ENCODE data around the gene RUNX2. TPM values are rescaled to one million over a fixed set of nuclear protein-coding genes. Genes with fewer than 3 reads are reported as not detected.

The RUNX2 gene
- total RNA-seq, 4 donors from 2014 or later, result 0.78 to 2.0 (median 0.94) TPM

- H3K4me3 ChIP-seq, result no peak overlapping the region
- no peak overlapping the region for H3K27ac ChIP-seq
- peaks cover 4 to 20% of the 10 kb centered on the region in 2 donors for H3K4me1 ChIP-seq
- in situ Hi-C loops (cut with MboI; ENCODE audit: low sequenced_read_pairs in 4 of 4), result no loop called here
- ATAC-seq, result no peak
- no peaks in the 10 kb centered on the region for H3K27me3 ChIP-seq
- H3K36me3 ChIP-seq, result no peaks in the 10 kb centered on the region
- no peak for DNase-seq
- intact Hi-C loops (cut with DNase I; ENCODE audit: low total_unique reads), result no loop called here
- TF ChIP-seq CTCF (IDR thresholded peaks at IDR 0.05 in 4 of 5, conservative IDR thresholded peaks at IDR 0.05 in 1 of 5) (no peak), POLR2A (IDR thresholded peaks at IDR 0.05) (no peak)
- no peaks in the 10 kb centered on the region for H3K9me3 ChIP-seq
Observed at GRCh38 chr6:45543298-45544235, 215.4 kb downstream of the RUNX2 start.

GRCh38 chr6:45545416-45545815 is 217.3 kb downstream of the RUNX2 start:
- Histone ChIP-seq H3K36me3 (no peaks in the 10 kb centered on the region), H3K27me3 (no peaks in the 10 kb centered on the region), H3K4me1 (peaks cover 0 to 15% of the 10 kb centered on the region in 2 donors), H3K9me3 (no peaks in the 10 kb centered on the region), H3K27ac (no peak overlapping the region), H3K4me3 (no peak overlapping the region)
- DNase-seq, result no peak
- ATAC-seq, result no peak
- in situ Hi-C loops (cut with MboI; ENCODE audit: low sequenced_read_pairs in 4 of 4) (no loop called here), intact Hi-C loops (cut with DNase I; ENCODE audit: low total_unique reads) (no loop called here)
- TF ChIP-seq CTCF (IDR thresholded peaks at IDR 0.05 in 4 of 5, conservative IDR thresholded peaks at IDR 0.05 in 1 of 5) (no peak), POLR2A (IDR thresholded peaks at IDR 0.05) (no peak)

GRCh38 chr6:45548657-45549515 is 220.8 kb downstream of the RUNX2 start:
- DNase-seq, result no peak
- Histone ChIP-seq H3K4me3 (no peak overlapping the region), H3K27me3 (no peaks in the 10 kb centered on the region), H3K4me1 (no peaks in the 10 kb centered on the region), H3K9me3 (no peaks in the 10 kb centered on the region), H3K27ac (no peak overlapping the region), H3K36me3 (no peaks in the 10 kb centered on the region)
- in situ Hi-C loops (cut with MboI; ENCODE audit: low sequenced_read_pairs in 4 of 4) (no loop called here), intact Hi-C loops (cut with DNase I; ENCODE audit: low total_unique reads) (no loop called here)
- no peak for TF ChIP-seq CTCF (IDR thresholded peaks at IDR 0.05 in 4 of 5, conservative IDR thresholded peaks at IDR 0.05 in 1 of 5)
- TF ChIP-seq POLR2A (IDR thresholded peaks at IDR 0.05), result no peak
- no peak for ATAC-seq

- intact Hi-C loops (cut with DNase I; ENCODE audit: low total_unique reads) (no loop called here), in situ Hi-C loops (cut with MboI; ENCODE audit: low sequenced_read_pairs in 4 of 4) (no loop called here)
- Histone ChIP-seq H3K27ac (no peak overlapping the region), H3K4me1 (peaks cover 14 to 20% of the 10 kb centered on the region in 2 donors), H3K36me3 (no peaks in the 10 kb centered on the region), H3K9me3 (no peaks in the 10 kb centered on the region), H3K27me3 (no peaks in the 10 kb centered on the region), H3K4me3 (no peak overlapping the region)
- ATAC-seq (no peak), DNase-seq (no peak)
- TF ChIP-seq CTCF (IDR thresholded peaks at IDR 0.05 in 4 of 5, conservative IDR thresholded peaks at IDR 0.05 in 1 of 5) (no peak), POLR2A (IDR thresholded peaks at IDR 0.05) (no peak)
Observed at GRCh38 chr6:45552536-45552935, 224.4 kb downstream of the RUNX2 start.

All from gastrocnemius medialis (tissue), 4 donors.